EL (cell line): Measurements from ENCODE around the gene TBC1D1.

Experiments
- DNase-seq: peaks from one replicate; pipeline ENCODE4 v3.0.0-alpha.2; 2016

The TBC1D1 gene

GRCh38 chr4:37927434-37927833 is 36.5 kb downstream of the TBC1D1 start:
- no peak for DNase-seq

GRCh38 chr4:37928426-37929416 is 37.8 kb downstream of the TBC1D1 start:
- no peak for DNase-seq

- no peak for DNase-seq
Measured at GRCh38 chr4:37934096-37934495, 43.2 kb downstream of the TBC1D1 start.

GRCh38 chr4:37934609-37935008 is 43.7 kb downstream of the TBC1D1 start:
- no peak for DNase-seq

DNA sequence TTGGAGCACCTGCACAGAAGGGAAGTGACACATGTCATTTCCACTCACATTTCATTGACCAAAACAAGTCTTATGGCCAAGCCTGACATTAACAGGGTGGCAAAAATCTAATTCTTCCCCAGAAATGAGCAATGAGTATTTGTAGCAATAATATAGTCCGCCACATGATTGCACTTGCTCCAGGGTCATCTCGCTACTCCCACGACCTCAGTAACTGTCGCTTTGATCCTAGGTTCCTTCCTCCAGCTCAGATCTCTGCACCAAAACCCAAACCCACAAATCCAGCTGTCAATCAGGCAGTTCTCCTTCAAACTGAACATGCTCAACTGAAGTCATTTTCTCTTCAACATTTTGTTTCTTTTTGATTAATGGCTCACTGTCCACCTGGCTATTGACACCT is 44.1 kb downstream of the TBC1D1 start:
- no peak for DNase-seq

- no peak for DNase-seq
Measured at GRCh38 chr4:37936889-37937498, 46.1 kb downstream of the TBC1D1 start.

- DNase-seq: no peak
Measured at GRCh38 chr4:37938208-37938607, 47.3 kb downstream of the TBC1D1 start.

- no peak for DNase-seq
Measured at GRCh38 chr4:37946503-37947179, 55.8 kb downstream of the TBC1D1 start.

GRCh38 chr4:37948542-37948941 is 57.7 kb downstream of the TBC1D1 start:
- DNase-seq: no peak

DNA sequence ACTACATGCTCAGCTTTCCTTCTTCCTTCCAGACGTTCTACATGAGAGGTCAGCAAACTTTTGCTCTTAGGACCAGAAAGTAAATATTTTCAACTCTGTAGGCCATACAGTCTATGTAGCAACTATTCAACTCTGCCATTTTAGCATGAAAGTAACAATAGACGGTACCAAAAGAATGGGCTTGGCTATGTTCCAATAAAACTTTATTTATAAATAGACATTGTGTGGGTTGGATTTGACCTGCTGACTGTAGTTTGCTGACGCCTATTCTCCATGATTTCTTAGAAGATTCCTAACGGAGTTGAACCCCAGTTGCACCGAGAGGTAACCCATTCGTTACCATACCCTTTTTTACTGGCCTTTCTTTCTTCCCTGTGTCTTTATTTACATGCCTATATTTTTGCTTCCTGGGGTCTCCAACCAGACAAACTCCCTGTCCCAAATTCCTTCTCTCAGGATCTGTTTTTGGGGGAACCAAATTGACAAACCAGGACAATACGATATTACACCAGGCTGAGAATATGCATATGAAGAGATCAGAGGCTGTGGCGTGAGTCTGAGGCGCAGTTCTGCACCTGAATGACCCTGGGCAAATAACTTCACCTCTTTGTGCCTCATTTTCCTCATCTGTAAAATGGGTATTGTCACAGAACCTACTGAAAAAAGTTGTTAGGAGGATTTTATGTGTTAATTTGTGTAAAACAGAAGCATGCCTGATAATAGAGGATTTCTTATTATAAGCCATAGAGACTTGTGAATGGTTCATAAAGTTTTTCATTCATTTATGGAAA is 58.9 kb downstream of the TBC1D1 start:
- DNase-seq: no peak

DNA sequence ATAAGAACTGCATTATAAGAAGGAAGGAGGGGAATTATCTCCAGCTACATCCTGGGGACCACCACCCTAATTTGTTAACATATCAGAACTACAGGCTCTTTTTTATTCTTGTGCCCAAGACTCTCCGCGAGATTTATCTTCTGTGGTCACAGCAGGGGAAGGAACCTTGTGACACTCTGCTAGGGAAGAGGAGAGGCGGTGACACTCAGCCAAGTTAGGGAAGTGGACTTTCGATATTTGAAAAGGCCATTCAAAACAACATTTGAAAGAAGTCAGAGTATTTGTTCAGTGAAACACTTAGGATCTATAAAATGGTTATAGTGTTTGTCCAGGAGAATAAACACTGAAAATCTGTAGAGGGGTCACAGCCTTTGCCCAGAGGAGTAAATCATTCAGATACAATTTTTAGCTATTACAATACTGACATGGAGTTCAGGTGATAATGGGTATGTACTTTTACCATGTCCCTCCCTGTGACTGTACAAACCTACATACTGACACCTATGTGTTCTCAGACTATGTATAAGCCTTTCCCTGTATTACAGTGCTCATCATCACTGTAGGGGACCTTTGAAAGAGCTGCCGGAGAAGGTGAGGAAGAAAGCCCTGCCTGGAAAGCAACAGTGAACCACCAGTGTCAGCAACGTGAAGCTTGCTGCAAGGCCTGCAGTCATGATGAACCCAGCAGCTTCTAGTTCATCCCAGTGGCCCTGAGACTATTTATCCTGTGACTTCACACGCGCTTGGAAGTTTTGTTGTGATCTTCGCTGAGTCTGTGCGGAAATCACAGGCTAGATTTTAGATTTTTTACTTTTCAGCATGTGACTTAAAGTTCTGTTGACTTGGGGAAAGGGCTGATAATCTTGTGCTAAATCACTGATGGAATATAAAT is 60.8 kb downstream of the TBC1D1 start:
- no peak for DNase-seq

- no peak for DNase-seq
Measured at GRCh38 chr4:37953156-37953555, 62.3 kb downstream of the TBC1D1 start.

- DNase-seq: peak; percentile 49
Measured at GRCh38 chr4:37953620-37954293, 62.9 kb downstream of the TBC1D1 start.

- DNase-seq: no peak
Measured at GRCh38 chr4:37956941-37957340, 66.1 kb downstream of the TBC1D1 start.

- DNase-seq: no peak
Measured at GRCh38 chr4:37958932-37959331, 68.0 kb downstream of the TBC1D1 start.

DNA sequence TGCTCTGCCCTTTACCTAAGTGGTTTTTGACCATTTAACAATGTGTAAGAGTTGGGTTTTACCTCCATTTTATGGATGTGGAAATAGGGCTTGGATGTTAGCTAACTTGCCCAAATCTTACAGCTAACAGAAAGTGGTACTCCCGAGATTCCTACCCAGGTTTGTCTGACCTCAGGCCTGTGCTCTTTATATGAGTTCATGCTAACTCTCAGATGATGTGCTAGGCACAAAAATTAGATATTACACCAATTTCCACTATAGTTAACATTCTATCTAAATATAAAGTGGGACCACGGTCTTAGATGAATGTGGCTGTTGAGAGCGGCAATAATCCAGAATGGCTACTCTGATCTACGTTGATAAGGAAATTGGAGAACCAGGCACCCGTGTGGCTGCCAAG is 69.2 kb downstream of the TBC1D1 start, which contains the start of gene PTTG2:
Gene PTTG2 (plus strand): TSS at position 301 of the 400 bp plus-strand sequence. CDS start 37 bp downstream, at position 338.
- DNase-seq: no peak

DNA sequence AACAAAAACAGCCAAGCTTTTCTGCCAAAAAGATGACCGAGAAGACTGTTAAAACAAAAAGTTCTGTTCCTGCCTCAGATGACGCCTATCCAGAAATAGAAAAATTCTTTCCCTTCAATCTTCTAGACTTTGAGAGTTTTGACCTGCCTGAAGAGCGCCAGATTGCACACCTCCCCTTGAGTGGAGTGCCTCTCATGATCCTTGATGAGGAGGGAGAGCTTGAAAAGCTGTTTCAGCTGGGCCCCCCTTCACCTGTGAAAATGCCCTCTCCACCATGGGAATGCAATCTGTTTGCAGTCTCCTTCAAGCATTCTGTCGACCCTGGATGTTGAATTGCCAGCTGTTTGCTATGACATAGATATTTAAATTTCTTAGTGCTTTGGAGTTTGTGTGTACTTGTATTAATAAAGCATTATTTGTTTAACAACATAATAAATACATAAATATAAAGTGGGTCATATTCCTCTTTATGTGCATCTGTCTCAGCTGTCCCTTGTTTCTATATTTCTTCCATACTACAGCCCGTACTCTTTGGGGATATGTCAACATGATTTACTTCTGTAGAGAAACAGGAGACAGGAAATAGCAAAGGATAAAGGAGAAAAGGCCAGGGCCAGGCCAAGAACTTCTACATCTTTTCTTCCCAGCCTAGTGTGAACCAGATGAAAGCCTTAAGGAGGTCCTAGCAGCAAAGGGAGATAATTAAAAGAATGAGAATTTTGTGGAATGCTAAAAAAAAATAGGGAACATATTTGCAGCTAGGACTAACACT is 70.0 kb downstream of the TBC1D1 start:
- DNase-seq: no peak

DNA sequence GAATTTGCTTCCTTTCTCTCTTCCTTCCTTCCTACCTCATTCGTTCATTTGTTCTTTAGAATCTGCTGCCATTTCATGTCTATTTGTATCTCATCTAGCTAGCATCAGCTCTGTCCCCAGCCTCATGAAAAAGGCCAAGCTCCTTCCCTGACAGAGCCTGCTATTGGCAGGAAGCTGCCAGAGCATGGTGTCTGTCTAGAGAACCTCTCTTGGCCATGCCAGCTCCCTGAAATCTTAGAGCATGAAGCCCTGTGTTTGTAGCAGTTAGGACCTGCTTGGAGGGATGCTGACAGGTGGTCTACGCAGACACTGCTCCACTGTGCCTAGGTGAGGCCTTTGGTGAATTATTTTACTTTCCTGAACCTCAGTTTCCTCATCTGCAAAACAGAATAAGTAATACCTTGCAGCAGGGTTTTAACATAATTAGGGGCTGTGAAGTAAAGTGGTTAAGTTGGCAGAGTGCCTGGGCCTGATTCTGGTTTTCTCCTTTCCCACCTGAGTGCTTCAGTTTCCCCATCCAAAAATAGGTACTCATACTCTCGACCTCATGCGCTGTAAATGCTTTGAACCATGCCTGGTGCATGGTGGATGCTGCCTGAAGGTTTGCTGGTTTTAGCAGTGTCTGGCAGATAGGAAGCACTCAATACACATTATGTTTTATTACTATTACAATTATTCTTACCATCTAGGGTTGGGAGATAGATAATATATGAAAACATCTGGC is 74.0 kb downstream of the TBC1D1 start:
- no peak for DNase-seq

GRCh38 chr4:37966044-37966443 is 75.2 kb downstream of the TBC1D1 start:
- no peak for DNase-seq
